ENCODE measurements around the gene MFSD2B.
"Not testable (repeated sequence)": the region's sequence is repeated elsewhere in the genome, so short reads cannot be mapped to it uniquely, and the experiment has no call there.

The MFSD2B gene

DNA sequence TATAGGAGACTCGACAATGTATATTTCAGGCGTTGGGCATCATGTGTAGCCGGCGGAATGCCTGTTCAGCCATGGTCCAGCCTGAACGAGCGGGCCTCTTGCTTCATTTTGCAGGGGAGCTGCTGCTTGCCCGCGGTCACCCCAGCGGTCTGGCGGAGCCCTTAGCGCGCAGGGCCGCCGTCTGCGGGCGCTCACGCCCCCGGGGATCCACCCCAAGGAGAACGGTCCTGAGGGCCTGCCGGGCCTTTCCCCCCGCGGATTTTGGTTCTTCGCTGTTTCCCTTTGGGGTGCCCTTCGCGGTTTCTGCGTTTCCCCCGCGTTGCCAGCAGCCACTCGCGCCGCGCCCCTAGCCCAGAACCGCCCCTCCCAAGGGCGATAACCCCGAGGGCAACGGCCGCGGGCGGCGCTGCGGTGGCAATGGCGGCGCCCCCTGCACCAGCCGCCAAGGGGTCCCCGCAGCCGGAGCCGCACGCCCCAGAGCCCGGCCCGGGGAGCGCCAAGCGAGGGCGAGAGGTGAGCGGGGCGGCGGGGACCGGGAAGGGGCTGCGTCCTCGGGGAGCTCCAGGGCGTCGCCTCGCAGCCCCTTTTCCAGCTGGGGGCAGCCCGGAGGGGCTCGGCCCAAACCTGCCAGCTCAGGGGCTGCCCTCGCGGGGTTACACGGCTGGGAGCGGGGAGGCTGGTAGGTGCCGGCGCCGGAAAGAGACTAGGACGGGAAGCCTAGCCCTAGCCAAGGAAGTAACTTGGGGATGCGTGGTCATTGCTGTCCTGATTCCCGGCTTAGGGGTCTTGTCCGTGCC is at the start of gene MFSD2B:
MFSD2B (plus strand) TSS at position 406 of the 797 bp plus-strand sequence; CDS start at position 418, 12 bp downstream.
- no peak for DNase-seq (ENCODE audit: low read depth in 1 of 2, low spot score in 1 of 2)

DNA sequence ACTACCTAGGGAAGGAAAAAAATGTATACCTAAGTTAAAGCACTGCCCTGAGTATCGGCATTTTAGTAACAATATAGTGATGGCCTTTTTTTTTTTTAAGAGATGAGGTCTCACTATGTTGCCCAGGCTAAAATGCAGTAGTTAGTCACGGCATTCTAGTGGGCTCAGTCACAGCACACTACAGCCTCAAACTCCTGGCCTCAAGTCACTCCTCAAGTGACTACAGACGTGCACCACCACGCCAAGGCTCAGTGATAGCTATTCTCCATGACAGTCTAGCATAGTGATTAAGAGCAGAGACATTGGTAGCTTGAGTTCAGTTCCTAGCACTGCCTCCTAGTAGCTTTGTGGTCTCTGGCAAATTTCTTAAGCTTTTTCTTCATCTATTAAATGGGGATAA is 42.0 kb upstream of the MFSD2B start:
- DNase-seq (ENCODE audit: low read depth in 1 of 2, low spot score in 1 of 2) = no peak

- DNase-seq (ENCODE audit: low read depth in 1 of 2, low spot score in 1 of 2) = no peak
Measured at GRCh38 chr2:23976883-23977282, 33.0 kb upstream of the MFSD2B start.

DNA sequence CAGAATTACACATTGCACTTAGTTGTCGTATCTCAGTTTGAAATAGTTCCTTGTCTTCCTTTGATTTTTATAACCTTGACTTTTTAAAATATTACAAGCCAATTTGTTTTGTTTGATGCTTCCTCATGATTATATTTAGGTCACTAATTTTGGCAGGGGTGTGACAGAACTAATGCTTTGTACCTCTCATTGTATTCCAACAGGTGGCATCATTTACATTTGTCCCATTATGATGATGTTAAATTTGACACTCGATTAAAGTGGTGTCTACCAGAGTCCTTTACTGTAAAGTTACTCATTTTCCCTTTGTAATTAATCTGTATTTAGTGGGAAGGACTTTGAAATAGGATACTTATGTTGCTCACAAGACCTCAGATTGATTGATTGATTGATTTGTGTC is 21.5 kb upstream of the MFSD2B start:
- no peak for DNase-seq (ENCODE audit: low read depth in 1 of 2, low spot score in 1 of 2)

DNA sequence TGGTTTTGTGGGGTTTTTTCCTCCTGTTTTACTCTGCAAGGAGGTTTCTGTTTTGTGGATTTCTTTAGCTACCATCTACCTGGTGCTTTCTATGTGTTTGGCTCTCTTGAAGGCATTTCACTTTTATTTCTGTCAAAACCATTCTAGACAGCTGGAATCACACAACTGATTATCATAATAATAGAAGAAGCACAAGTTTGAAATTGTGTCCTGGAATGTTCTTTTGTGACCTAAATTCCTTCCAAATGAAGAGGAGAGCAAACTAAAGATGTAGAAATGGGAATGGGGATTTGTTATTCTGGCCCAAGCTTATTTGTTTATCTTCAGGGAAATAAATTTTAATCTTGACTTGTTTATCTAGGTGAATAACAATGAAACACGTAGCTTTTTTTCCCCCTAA is 17.0 kb upstream of the MFSD2B start:
- no peak for DNase-seq (ENCODE audit: low read depth in 1 of 2, low spot score in 1 of 2)

GRCh38 chr2:23993736-23994269 is 16.1 kb upstream of the MFSD2B start:
- DNase-seq (ENCODE audit: low read depth in 1 of 2, low spot score in 1 of 2) = no peak

- DNase-seq (ENCODE audit: low read depth in 1 of 2, low spot score in 1 of 2) = no peak
Measured at GRCh38 chr2:23994567-23994966, 15.3 kb upstream of the MFSD2B start.

DNA sequence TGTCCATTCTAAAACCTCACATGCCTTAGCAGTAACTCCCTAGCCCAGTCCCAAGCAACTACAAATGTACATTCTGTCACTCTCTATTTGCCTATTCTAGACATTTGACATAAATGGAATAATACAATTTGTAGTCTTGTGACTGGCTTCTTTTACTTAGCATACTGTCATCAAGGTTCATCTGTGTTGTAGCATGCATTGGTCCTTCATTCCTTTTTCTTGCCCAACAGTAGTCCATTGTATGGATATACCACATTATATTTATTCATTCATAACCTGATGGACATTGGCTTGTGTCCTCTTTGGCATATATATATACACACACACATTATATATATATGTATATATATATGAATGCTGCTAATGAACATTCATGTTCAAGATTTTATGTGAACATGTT is 2.2 kb upstream of the MFSD2B start:
- DNase-seq (ENCODE audit: low read depth in 1 of 2, low spot score in 1 of 2) = no peak

- no peak for DNase-seq (ENCODE audit: low read depth in 1 of 2, low spot score in 1 of 2)
Measured at GRCh38 chr2:24008672-24009366, 1.1 kb upstream of the MFSD2B start.

GRCh38 chr2:24009367-24009679 is 562 bp upstream of the MFSD2B start:
- DNase-seq (ENCODE audit: low read depth in 1 of 2, low spot score in 1 of 2) = no peak

DNA sequence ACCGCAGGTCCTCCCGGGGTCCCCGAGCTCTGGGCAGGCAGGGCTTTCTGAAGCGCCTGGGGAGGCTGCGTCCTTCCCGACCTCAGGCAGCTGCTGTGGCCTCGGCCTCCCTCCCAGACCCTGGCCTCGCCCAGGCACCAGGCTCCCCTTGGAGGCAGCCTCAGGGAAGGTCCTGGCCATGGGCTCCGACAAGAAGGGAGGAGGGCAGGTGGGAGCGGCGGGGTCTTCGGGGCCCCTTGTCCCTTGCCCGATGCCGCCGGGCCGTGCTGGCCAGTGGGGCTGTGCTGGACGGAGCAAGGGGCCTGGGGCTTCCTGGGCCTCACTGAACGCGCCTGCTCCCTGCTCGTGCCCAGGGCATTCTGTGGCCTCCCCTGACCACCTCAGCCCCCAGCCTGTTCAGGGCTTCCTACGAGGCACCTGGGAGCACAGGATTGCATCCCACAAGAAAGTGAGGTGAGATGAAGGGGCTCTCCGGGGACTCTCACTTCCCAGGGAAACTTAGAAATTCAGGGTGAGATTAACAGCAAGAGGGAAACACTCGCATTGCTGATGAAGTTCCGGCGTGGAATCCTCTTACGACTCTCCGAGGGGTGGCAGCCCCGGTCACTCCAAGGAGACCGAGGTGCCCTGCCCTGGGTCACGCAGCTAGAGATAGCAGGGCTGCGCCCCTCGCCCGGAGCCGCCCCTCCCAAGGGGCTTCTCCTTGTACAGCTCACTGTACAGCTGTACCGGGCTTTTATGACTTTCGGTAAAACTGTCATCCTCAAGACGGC is 778 bp downstream of the MFSD2B start:
- DNase-seq (ENCODE audit: low read depth in 1 of 2, low spot score in 1 of 2) = no peak

DNA sequence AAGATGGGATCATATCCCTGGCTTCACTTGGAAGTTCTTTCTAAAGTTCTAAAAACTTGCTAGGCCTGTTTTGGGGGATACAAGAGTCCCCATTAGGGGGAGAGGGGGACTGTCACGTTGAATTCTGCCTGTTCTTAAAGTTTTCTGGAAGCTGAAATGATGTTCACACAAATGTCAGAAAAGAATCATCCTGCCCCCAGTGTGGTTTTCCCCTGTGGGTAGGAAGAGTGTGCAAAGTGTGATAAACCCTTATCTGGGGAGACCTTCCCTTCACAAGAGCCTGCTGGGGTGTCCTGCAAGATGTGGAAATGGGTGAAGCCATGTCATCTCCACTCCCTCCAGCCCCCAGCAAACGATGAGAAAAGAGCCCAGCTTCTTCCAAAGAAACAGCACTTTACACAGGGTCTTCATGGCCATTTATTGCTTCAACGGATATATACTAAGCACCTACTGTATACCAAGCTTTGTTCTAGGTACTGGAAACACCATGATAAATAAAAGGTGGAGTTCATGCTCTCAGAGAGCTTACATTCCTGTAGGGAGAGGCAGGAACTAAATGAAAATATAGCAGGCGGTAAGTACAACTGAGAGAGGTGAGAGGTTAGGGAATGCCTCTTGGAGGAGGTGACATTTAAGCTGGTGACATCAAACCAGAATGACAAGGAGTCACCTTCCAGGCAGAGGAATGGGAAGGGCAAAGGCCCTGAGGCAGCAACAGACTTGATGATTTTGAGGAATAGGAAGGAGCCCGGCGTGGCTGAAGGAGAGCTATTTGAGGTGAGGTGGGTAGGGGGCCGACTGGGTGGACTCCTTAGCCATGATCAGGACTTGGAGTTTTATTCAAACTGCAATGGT is 1.6 kb downstream of the MFSD2B start:
- DNase-seq (ENCODE audit: low read depth in 1 of 2, low spot score in 1 of 2) = no peak

- DNase-seq (ENCODE audit: low read depth in 1 of 2, low spot score in 1 of 2) = no peak
Measured at GRCh38 chr2:24012521-24013188, 2.8 kb downstream of the MFSD2B start.

DNA sequence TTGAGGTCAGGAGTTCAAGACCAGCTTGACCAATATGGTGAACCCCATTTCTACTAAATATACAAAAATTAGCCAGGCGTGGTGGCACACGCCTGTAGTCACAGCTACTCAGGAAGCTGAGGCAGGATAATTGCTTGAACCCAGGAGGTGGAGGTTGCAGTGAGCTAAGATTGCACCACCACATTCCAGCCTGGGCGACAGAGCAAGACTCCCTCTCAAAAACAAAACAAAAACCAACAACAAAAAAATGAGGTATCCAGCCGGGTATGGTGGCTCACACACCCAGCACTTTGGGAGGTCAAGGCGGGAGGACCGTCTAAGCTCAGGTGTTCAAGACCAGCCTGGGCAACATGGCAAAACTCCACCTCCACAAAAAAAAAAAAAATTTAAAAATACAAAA is 5.0 kb downstream of the MFSD2B start:
- not testable (repeated sequence) for DNase-seq (ENCODE audit: low read depth in 1 of 2, low spot score in 1 of 2)

- no peak for DNase-seq (ENCODE audit: low read depth in 1 of 2, low spot score in 1 of 2)
Measured at GRCh38 chr2:24015562-24016375, 5.9 kb downstream of the MFSD2B start.

- DNase-seq (ENCODE audit: low read depth in 1 of 2, low spot score in 1 of 2) = no peak
Measured at GRCh38 chr2:24016376-24016761, 6.5 kb downstream of the MFSD2B start.

DNA sequence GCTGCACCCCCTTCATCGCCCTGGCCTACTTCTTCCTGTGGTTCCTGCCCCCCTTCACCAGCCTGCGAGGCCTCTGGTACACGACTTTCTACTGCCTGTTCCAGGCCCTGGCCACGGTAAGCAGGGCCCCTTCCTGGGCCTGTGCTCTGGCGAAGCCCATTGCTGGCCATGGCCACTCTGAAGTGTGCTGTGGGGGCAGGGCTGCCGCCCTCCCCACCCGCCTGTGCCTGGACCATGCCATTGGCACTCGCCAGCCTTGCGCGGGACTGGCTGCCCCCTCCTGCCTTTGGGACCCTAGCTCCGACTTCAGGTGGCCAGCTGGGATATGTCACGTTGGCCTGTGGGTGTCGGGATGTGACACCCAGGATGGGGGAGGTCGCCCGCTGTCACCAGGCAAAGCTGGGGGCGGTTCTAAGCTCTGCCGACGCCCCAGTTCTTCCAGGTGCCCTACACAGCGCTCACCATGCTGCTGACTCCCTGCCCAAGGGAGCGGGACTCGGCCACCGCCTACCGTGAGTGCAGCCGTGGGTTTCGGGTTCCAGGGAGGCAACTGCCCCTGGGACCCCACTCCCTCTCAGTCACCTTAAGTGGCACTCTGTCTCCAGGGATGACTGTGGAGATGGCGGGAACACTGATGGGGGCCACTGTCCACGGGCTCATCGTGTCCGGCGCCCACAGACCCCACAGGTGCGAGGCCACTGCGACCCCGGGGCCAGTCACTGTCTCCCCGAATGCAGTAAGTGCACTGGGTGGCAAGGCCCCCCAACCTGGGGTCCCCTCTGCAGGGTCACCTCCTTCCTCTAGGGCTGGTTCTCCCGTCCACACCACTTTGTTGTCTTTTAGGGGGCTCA is 7.2 kb downstream of the MFSD2B start:
- no peak for DNase-seq (ENCODE audit: low read depth in 1 of 2, low spot score in 1 of 2)

DNA sequence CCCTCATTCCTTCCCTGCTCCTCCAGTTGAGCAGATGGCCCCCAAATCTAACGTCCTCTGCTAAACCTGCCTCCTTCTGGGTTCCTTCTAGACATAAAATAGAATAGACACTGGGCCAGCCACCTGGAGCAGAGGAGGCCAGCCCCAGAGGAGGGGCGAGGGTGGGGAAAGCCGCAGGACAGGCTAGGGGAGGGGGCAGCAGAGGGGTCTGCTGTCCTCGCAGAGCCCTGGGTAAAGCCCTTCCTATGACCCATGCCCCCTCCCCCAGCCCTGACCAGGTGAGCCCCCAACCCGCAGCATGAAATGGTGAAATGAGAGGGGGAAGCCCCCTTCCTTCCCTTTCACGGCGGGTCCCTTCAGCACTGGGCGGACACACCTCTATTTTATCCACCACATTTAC is 7.8 kb downstream of the MFSD2B start:
- DNase-seq (ENCODE audit: low read depth in 1 of 2, low spot score in 1 of 2) = no peak

DNA sequence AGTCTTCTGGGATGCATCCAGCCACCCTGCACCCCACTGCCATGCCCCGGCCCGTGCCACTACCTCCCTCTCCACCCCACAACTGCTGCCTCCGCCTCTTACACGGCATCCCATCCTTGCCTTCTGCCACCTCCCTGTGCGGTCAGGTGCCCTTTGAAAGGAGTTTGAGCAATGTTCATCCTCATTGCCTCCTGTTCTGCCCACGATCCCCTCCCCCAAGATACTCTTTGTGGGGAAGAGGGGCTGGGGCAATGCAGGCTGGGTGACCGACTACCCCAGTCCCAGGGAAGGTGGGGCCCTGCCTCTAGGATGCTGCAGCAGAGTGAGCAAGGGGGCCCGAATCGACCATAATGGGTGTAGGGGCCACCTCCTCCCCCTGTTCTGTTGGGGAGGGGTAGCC is 8.4 kb downstream of the MFSD2B start:
- DNase-seq (ENCODE audit: low read depth in 1 of 2, low spot score in 1 of 2) = no peak

Measured in stimulated activated CD4-positive, alpha-beta T cell treated with anti-CD3 and anti-CD28 coated beads, Interleukin-15, amount 100 ng/mL, for 1 hour (primary cell).